AG04449 (cell line): Measurements from ENCODE around the gene ERICH6B.

ENCODE experiments used
- CTCF ChIA-PET: fragments of 350-600 bp; formaldehyde crosslinking; extraction: SDS; loops from one replicate; lab custom pipeline; 2021; ENCODE audit warnings: antibody characterized with exemption; lab: Yijun Ruan, JAX
- POLR2A ChIA-PET: fragments of 400-600, 350-600 bp; formaldehyde crosslinking; extraction: SDS; loops from one replicate; lab custom pipeline; 2020; ENCODE audit warnings: antibody characterized with exemption, inconsistent platforms; lab: Yijun Ruan, JAX
- DNase-seq: peaks from one replicate; pipeline ENCODE4 v3.0.0-alpha.2; 2010; ENCODE audit warnings: low read depth, low spot score
- H3K4me3 ChIP-seq: 2 replicates; pipeline ENCODE4 v1.5.1; 2011; ENCODE audit warnings: low read depth, mild to moderate bottlenecking, control low read depth, low read length
- CTCF ChIP-seq: IDR thresholded peaks from one replicate; pipeline ENCODE4 v1.5.1; 2011; ENCODE audit warnings: mild to moderate bottlenecking, moderate library complexity, low read length, control low read depth, inconsistent platforms; ENCODE audit not compliant: insufficient read depth; ENCODE audit errors: missing control alignments

The ERICH6B gene

DNA sequence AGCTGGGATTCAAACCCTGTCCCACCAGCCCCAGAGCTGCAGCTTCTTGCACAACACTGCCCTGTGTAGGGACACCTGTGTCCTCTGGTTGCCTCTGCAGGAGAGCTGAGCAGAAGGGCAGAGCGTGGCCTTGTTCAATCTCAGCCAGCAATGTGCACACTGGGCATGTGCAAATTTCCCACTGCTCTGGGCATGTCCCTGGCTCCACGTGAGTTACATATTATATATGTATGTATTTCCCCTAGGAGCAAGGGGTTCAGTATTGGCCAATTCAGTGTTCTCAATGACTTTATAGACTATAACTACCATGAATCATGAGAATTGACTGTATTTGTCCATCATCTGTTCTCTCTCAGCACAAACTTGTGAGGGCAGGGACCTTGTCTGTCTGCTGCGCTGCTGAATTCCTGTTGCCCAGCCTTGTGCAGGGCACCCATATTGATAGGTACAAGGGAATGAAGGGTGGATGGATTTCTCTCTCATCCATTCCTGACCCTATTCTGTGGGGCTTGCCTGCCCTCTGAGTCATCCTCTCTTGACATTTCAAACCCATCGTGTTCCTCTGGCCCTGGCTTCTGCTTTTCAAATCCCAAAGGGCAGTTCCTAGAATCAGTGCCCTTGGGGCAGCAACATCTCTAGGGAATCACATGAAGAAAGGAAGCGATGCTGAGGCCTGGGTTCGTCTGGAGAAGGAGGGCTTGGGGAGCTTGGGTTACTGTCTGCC, 69.7 kb downstream of the ERICH6B start:
- no peak for TF ChIP-seq CTCF
- no peak for DNase-seq
- POLR2A ChIA-PET: no interaction called here
- CTCF ChIA-PET: no interaction called here
- no peak overlapping the region for H3K4me3 ChIP-seq

DNA sequence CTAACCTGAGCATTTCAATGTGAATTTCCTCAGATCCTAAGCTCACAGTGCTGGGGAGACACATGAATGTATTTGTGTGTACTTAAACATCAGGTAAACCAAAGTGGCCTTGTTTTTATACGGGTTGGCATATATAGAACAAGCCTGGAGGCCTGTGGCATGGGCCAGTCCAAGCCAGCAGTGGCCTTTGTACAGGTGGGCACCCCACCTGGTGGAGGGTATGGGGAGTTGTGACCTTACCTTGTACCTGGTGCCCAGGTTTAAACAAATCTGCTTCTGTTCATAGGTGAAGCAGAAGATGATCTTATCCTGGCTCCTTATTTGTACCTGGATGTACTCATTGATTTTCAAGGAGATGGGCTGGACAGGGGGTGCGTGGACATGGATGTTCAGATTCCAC, 71.0 kb downstream of the ERICH6B start:
- POLR2A ChIA-PET: no interaction called here

GRCh38 chr13:45542878-45543277, 72.7 kb downstream of the ERICH6B start:
- H3K4me3 ChIP-seq: no peak overlapping the region
- ChIA-PET CTCF (no interaction called here), POLR2A (no interaction called here)
- no peak for TF ChIP-seq CTCF
- DNase-seq: no peak

More for the DNA sequence above, 71.0 kb downstream of the ERICH6B start:
- CTCF ChIA-PET: no interaction called here
- no peak for DNase-seq
- no peak overlapping the region for H3K4me3 ChIP-seq
- no peak for TF ChIP-seq CTCF

DNA sequence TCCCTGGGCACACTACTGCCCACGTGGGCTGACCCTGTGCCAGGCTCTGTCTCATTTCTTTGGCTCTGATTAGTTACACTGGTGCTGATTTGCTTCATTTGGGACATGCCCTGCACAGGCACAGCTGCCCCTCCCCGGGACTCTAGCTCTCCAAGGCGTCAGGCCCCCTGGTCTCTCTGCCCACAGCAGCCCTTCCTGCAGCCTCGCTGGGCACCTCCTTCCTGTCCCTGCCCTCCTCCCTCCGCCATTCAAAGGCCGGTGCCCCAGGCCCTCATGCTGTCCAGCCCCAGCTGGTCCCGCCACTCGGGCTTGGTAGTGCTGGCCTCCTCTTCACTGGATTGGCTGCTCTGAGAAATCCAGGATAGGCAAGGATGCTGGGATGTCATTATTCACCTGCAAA, 73.1 kb downstream of the ERICH6B start:
- ChIA-PET CTCF (no interaction called here), POLR2A (no interaction called here)

GRCh38 chr13:45541806-45542205, 73.7 kb downstream of the ERICH6B start:
- POLR2A ChIA-PET: no interaction called here
- no peak overlapping the region for H3K4me3 ChIP-seq
- CTCF ChIA-PET: no interaction called here
- DNase-seq: no peak
- TF ChIP-seq CTCF: no peak

More for the DNA sequence above, 73.1 kb downstream of the ERICH6B start:
- no peak for TF ChIP-seq CTCF
- no peak overlapping the region for H3K4me3 ChIP-seq
- DNase-seq: no peak

- ChIA-PET CTCF (interaction anchor here (1.0 kb wide), 1 partner anchor 29 kb away, joined by 3 read pairs; no protein-coding TSS in a partner anchor), POLR2A (no interaction called here)
These were observed 74.7 kb downstream of the ERICH6B start for GRCh38 chr13:45540864-45541263.

More at GRCh38 chr13:45540864-45541263, 74.7 kb downstream of the ERICH6B start:
- H3K4me3 ChIP-seq: no peak overlapping the region
- TF ChIP-seq CTCF: no peak
- DNase-seq: no peak
